ENCODE measurements around the gene CYTH1.

Gene CYTH1

GRCh38 chr17:78693346-78694083 lies 88.6 kb downstream of the CYTH1 start:
- Histone ChIP-seq H3K9ac (ENCODE audit: low read length) (no peak overlapping the region), H3K4me1 (ENCODE audit: insufficient read depth, low read length) (no peaks in the 10 kb centered on the region), H3K4me3 (ENCODE audit: low read depth in 1 of 2, low read length in 2 of 2) (no peak overlapping the region), H3K36me3 (ENCODE audit: insufficient read depth, low read length) (peaks cover 45% of the 10 kb centered on the region), H3K27ac (ENCODE audit: low read depth, low read length) (no peak overlapping the region), H3K9me3 (ENCODE audit: low read length) (no peaks in the 10 kb centered on the region), H3K27me3 (ENCODE audit: control insufficient read depth in 1 of 2, insufficient read depth in 2 of 2, low read length in 2 of 2) (no peaks in the 10 kb centered on the region)

GRCh38 chr17:78692460-78693010 lies 89.5 kb downstream of the CYTH1 start:
- Histone ChIP-seq H3K9ac (ENCODE audit: low read length) (no peak overlapping the region), H3K4me1 (ENCODE audit: insufficient read depth, low read length) (no peaks in the 10 kb centered on the region), H3K9me3 (ENCODE audit: low read length) (no peaks in the 10 kb centered on the region), H3K27ac (ENCODE audit: low read depth, low read length) (no peak overlapping the region), H3K4me3 (ENCODE audit: low read depth in 1 of 2, low read length in 2 of 2) (no peak overlapping the region), H3K36me3 (ENCODE audit: insufficient read depth, low read length) (peaks cover 45% of the 10 kb centered on the region), H3K27me3 (ENCODE audit: control insufficient read depth in 1 of 2, insufficient read depth in 2 of 2, low read length in 2 of 2) (no peaks in the 10 kb centered on the region)

GRCh38 chr17:78689029-78689428 lies 93.0 kb downstream of the CYTH1 start:
- Histone ChIP-seq H3K4me3 (ENCODE audit: low read depth in 1 of 2, low read length in 2 of 2) (no peak overlapping the region), H3K9ac (ENCODE audit: low read length) (no peak overlapping the region), H3K9me3 (ENCODE audit: low read length) (no peaks in the 10 kb centered on the region), H3K27ac (ENCODE audit: low read depth, low read length) (no peak overlapping the region), H3K4me1 (ENCODE audit: insufficient read depth, low read length) (no peaks in the 10 kb centered on the region), H3K36me3 (ENCODE audit: insufficient read depth, low read length) (peaks cover 31% of the 10 kb centered on the region), H3K27me3 (ENCODE audit: control insufficient read depth in 1 of 2, insufficient read depth in 2 of 2, low read length in 2 of 2) (no peaks in the 10 kb centered on the region)

- no peak overlapping the region for H3K9ac ChIP-seq (ENCODE audit: low read length)
- H3K4me3 ChIP-seq (ENCODE audit: low read depth in 1 of 2, low read length in 2 of 2), result no peak overlapping the region
- no peaks in the 10 kb centered on the region for H3K9me3 ChIP-seq (ENCODE audit: low read length)
- H3K36me3 ChIP-seq (ENCODE audit: insufficient read depth, low read length), result peaks cover 31% of the 10 kb centered on the region
- H3K4me1 ChIP-seq (ENCODE audit: insufficient read depth, low read length), result no peaks in the 10 kb centered on the region
- no peak overlapping the region for H3K27ac ChIP-seq (ENCODE audit: low read depth, low read length)
- no peaks in the 10 kb centered on the region for H3K27me3 ChIP-seq (ENCODE audit: control insufficient read depth in 1 of 2, insufficient read depth in 2 of 2, low read length in 2 of 2)
Observed at GRCh38 chr17:78687944-78688343, 94.1 kb downstream of the CYTH1 start.

- Histone ChIP-seq H3K9ac (ENCODE audit: low read length) (no peak overlapping the region), H3K36me3 (ENCODE audit: insufficient read depth, low read length) (peaks cover 26% of the 10 kb centered on the region), H3K9me3 (ENCODE audit: low read length) (no peaks in the 10 kb centered on the region)
Observed at GRCh38 chr17:78687125-78687524, 94.9 kb downstream of the CYTH1 start.

GRCh38 chr17:78684026-78684425 lies 98.0 kb downstream of the CYTH1 start:
- no peaks in the 10 kb centered on the region for H3K27me3 ChIP-seq (ENCODE audit: control insufficient read depth in 1 of 2, insufficient read depth in 2 of 2, low read length in 2 of 2)
- H3K4me1 ChIP-seq (ENCODE audit: insufficient read depth, low read length), result peaks cover 9% of the 10 kb centered on the region
- H3K9me3 ChIP-seq (ENCODE audit: low read length), result no peaks in the 10 kb centered on the region
- peaks cover 35% of the 10 kb centered on the region for H3K36me3 ChIP-seq (ENCODE audit: insufficient read depth, low read length)
- no peak overlapping the region for H3K4me3 ChIP-seq (ENCODE audit: low read depth in 1 of 2, low read length in 2 of 2)
- H3K9ac ChIP-seq (ENCODE audit: low read length), result no peak overlapping the region
- H3K27ac ChIP-seq (ENCODE audit: low read depth, low read length), result no peak overlapping the region

More at GRCh38 chr17:78687125-78687524, 94.9 kb downstream of the CYTH1 start:
- no peaks in the 10 kb centered on the region for H3K27me3 ChIP-seq (ENCODE audit: control insufficient read depth in 1 of 2, insufficient read depth in 2 of 2, low read length in 2 of 2)
- no peak overlapping the region for H3K27ac ChIP-seq (ENCODE audit: low read depth, low read length)
- no peak overlapping the region for H3K4me3 ChIP-seq (ENCODE audit: low read depth in 1 of 2, low read length in 2 of 2)
- no peaks in the 10 kb centered on the region for H3K4me1 ChIP-seq (ENCODE audit: insufficient read depth, low read length)

- no peaks in the 10 kb centered on the region for H3K9me3 ChIP-seq (ENCODE audit: low read length)
- no peak overlapping the region for H3K9ac ChIP-seq (ENCODE audit: low read length)
- H3K27ac ChIP-seq (ENCODE audit: low read depth, low read length), result no peak overlapping the region
- H3K4me1 ChIP-seq (ENCODE audit: insufficient read depth, low read length), result peaks cover 9% of the 10 kb centered on the region
- H3K27me3 ChIP-seq (ENCODE audit: control insufficient read depth in 1 of 2, insufficient read depth in 2 of 2, low read length in 2 of 2), result no peaks in the 10 kb centered on the region
- H3K36me3 ChIP-seq (ENCODE audit: insufficient read depth, low read length), result peaks cover 37% of the 10 kb centered on the region
- H3K4me3 ChIP-seq (ENCODE audit: low read depth in 1 of 2, low read length in 2 of 2), result no peak overlapping the region
Observed at GRCh38 chr17:78683408-78683961, 98.6 kb downstream of the CYTH1 start.

GRCh38 chr17:78682363-78682762 lies 99.7 kb downstream of the CYTH1 start:
- Histone ChIP-seq H3K9ac (ENCODE audit: low read length) (no peak overlapping the region), H3K4me1 (ENCODE audit: insufficient read depth, low read length) (peaks cover 9% of the 10 kb centered on the region), H3K27ac (ENCODE audit: low read depth, low read length) (no peak overlapping the region), H3K27me3 (ENCODE audit: control insufficient read depth in 1 of 2, insufficient read depth in 2 of 2, low read length in 2 of 2) (no peaks in the 10 kb centered on the region), H3K4me3 (ENCODE audit: low read depth in 1 of 2, low read length in 2 of 2) (no peak overlapping the region), H3K9me3 (ENCODE audit: low read length) (no peaks in the 10 kb centered on the region), H3K36me3 (ENCODE audit: insufficient read depth, low read length) (peaks cover 32% of the 10 kb centered on the region)

GRCh38 chr17:78680436-78680835 lies 101.6 kb downstream of the CYTH1 start:
- H3K9ac ChIP-seq (ENCODE audit: low read length), result no peak overlapping the region
- no peaks in the 10 kb centered on the region for H3K27me3 ChIP-seq (ENCODE audit: control insufficient read depth in 1 of 2, insufficient read depth in 2 of 2, low read length in 2 of 2)
- H3K4me1 ChIP-seq (ENCODE audit: insufficient read depth, low read length), result peaks cover 9% of the 10 kb centered on the region
- no peaks in the 10 kb centered on the region for H3K9me3 ChIP-seq (ENCODE audit: low read length)
- no peak overlapping the region for H3K4me3 ChIP-seq (ENCODE audit: low read depth in 1 of 2, low read length in 2 of 2)
- H3K27ac ChIP-seq (ENCODE audit: low read depth, low read length), result no peak overlapping the region
- peaks cover 48% of the 10 kb centered on the region for H3K36me3 ChIP-seq (ENCODE audit: insufficient read depth, low read length)

GRCh38 chr17:78679495-78680395 lies 102.3 kb downstream of the CYTH1 start:
- Histone ChIP-seq H3K9me3 (ENCODE audit: low read length) (no peaks in the 10 kb centered on the region), H3K9ac (ENCODE audit: low read length) (no peak overlapping the region), H3K4me3 (ENCODE audit: low read depth in 1 of 2, low read length in 2 of 2) (no peak overlapping the region), H3K36me3 (ENCODE audit: insufficient read depth, low read length) (peaks cover 52% of the 10 kb centered on the region), H3K27ac (ENCODE audit: low read depth, low read length) (no peak overlapping the region), H3K27me3 (ENCODE audit: control insufficient read depth in 1 of 2, insufficient read depth in 2 of 2, low read length in 2 of 2) (no peaks in the 10 kb centered on the region), H3K4me1 (ENCODE audit: insufficient read depth, low read length) (peaks cover 9% of the 10 kb centered on the region)

GRCh38 chr17:78678711-78679110 lies 103.4 kb downstream of the CYTH1 start:
- Histone ChIP-seq H3K9me3 (ENCODE audit: low read length) (no peaks in the 10 kb centered on the region), H3K36me3 (ENCODE audit: insufficient read depth, low read length) (peaks cover 53% of the 10 kb centered on the region), H3K4me1 (ENCODE audit: insufficient read depth, low read length) (peaks cover 9% of the 10 kb centered on the region), H3K27me3 (ENCODE audit: control insufficient read depth in 1 of 2, insufficient read depth in 2 of 2, low read length in 2 of 2) (no peaks in the 10 kb centered on the region), H3K9ac (ENCODE audit: low read length) (no peak overlapping the region), H3K4me3 (ENCODE audit: low read depth in 1 of 2, low read length in 2 of 2) (no peak overlapping the region), H3K27ac (ENCODE audit: low read depth, low read length) (no peak overlapping the region)

Measured in muscle layer of colon (tissue), 2 donors.